ENCODE data around the gene DGCR2. TPM values are rescaled to one million over a fixed set of nuclear protein-coding genes. Genes with fewer than 3 reads are reported as not detected.

Gene DGCR2
- total RNA-seq, 8 experiments from 2014 or later: 31.2 to 53.9 (median 34.0) TPM

- Histone ChIP-seq H3K4me3 (no peak overlapping the region), H3K27ac (no peak overlapping the region), H3K4me1 (replicated peaks in 1 of 2) (peaks cover 7 to 8% of the 10 kb centered on the region in 2 donors)
- in situ Hi-C loops (cut with MboI; ENCODE audit: low pct_unique_long_range_greater_than_20kb in 2 of 9, low sequenced_read_pairs in 9 of 9, unreplicated experiment in 9 of 9): no loop called here
- ATAC-seq (replicated peaks in 6 of 8): no peak
- 80 to 100% (median 100%) methylated on average over 1 to 2 of the region's 9 CpGs; no CpG with 5 or more reads in 7 of the 10 experiments for WGBS, 10 experiments
These were observed 16.8 kb upstream of the DGCR2 start for GRCh38 chr22:19139001-19139356.

- ATAC-seq (replicated peaks in 6 of 8): no peak
- in situ Hi-C loops (cut with MboI; ENCODE audit: low pct_unique_long_range_greater_than_20kb in 2 of 9, low sequenced_read_pairs in 9 of 9, unreplicated experiment in 9 of 9): no loop called here
- peaks cover 2 to 4% of the 10 kb centered on the region in 2 donors for H3K4me1 ChIP-seq (replicated peaks in 1 of 2)
- no peak overlapping the region for H3K4me3 ChIP-seq
- H3K27ac ChIP-seq: no peak overlapping the region
- 67 to 100% (median 90%) methylated on average over 1 to 4 of the region's 15 CpGs; no CpG with 5 or more reads in 6 of the 10 experiments for WGBS, 10 experiments
These were observed 16.2 kb upstream of the DGCR2 start for GRCh38 chr22:19138217-19139000.

GRCh38 chr22:19137384-19138216 lies 15.4 kb upstream of the DGCR2 start:
- no peak for ATAC-seq (replicated peaks in 6 of 8)
- 80 to 100% (median 99%) methylated on average over 1 to 4 of the region's 11 CpGs; no CpG with 5 or more reads in 4 of the 10 experiments for WGBS, 10 experiments
- in situ Hi-C loops (cut with MboI; ENCODE audit: low pct_unique_long_range_greater_than_20kb in 2 of 9, low sequenced_read_pairs in 9 of 9, unreplicated experiment in 9 of 9): no loop called here
- H3K4me3 ChIP-seq: no peak overlapping the region
- H3K4me1 ChIP-seq (replicated peaks in 1 of 2): no peaks in the 10 kb centered on the region
- H3K27ac ChIP-seq: no peak overlapping the region

GRCh38 chr22:19136915-19137314 lies 14.7 kb upstream of the DGCR2 start:
- Histone ChIP-seq H3K27ac (no peak overlapping the region), H3K4me3 (no peak overlapping the region), H3K4me1 (replicated peaks in 1 of 2) (no peaks in the 10 kb centered on the region)
- WGBS, 10 experiments: 83 to 100% (median 95%) methylated on average over 2 to 8 of the region's 10 CpGs; no CpG with 5 or more reads in 7 of the 10 experiments
- in situ Hi-C loops (cut with MboI; ENCODE audit: low pct_unique_long_range_greater_than_20kb in 2 of 9, low sequenced_read_pairs in 9 of 9, unreplicated experiment in 9 of 9): no loop called here
- ATAC-seq (replicated peaks in 6 of 8): no peak

- in situ Hi-C loops (cut with MboI; ENCODE audit: low pct_unique_long_range_greater_than_20kb in 2 of 9, low sequenced_read_pairs in 9 of 9, unreplicated experiment in 9 of 9): no loop called here
- peak in 3 of 8 experiments; percentile 8 to 15 (median 12) for ATAC-seq (replicated peaks in 6 of 8)
- 100% methylated on average over 2 of the region's 18 CpGs; no CpG with 5 or more reads in 9 of the 10 experiments for WGBS, 10 experiments
- Histone ChIP-seq H3K4me1 (replicated peaks in 1 of 2) (no peaks in the 10 kb centered on the region), H3K4me3 (no peak overlapping the region), H3K27ac (peak overlapping the region in 1 of 2 donors; percentile 19)
These were observed 12.7 kb upstream of the DGCR2 start for GRCh38 chr22:19134874-19135273.

- 60 to 100% (median 97%) methylated on average over 1 to 10 of the region's 21 CpGs; no CpG with 5 or more reads in 6 of the 10 experiments for WGBS, 10 experiments
- in situ Hi-C loops (cut with MboI; ENCODE audit: low pct_unique_long_range_greater_than_20kb in 2 of 9, low sequenced_read_pairs in 9 of 9, unreplicated experiment in 9 of 9): no loop called here
These were observed 12.1 kb upstream of the DGCR2 start for GRCh38 chr22:19134176-19134831.

GRCh38 chr22:19133561-19133960 lies 11.3 kb upstream of the DGCR2 start:
- WGBS, 10 experiments: 63 to 100% (median 100%) methylated on average over 2 to 4 of the region's 13 CpGs; no CpG with 5 or more reads in 7 of the 10 experiments
- in situ Hi-C loops (cut with MboI; ENCODE audit: low pct_unique_long_range_greater_than_20kb in 2 of 9, low sequenced_read_pairs in 9 of 9, unreplicated experiment in 9 of 9): no loop called here
- no peaks in the 10 kb centered on the region for H3K4me1 ChIP-seq (replicated peaks in 1 of 2)
- H3K4me3 ChIP-seq: no peak overlapping the region
- H3K27ac ChIP-seq: peak overlapping the region in 1 of 2 donors; percentile 6
- ATAC-seq (replicated peaks in 6 of 8): no peak

More at GRCh38 chr22:19134176-19134831, 12.1 kb upstream of the DGCR2 start:
- no peak overlapping the region for H3K4me3 ChIP-seq
- H3K4me1 ChIP-seq (replicated peaks in 1 of 2): no peaks in the 10 kb centered on the region
- peak overlapping the region in 1 of 2 donors; percentile 19 for H3K27ac ChIP-seq
- peak in 4 of 8 experiments; percentile 11 to 33 (median 24) for ATAC-seq (replicated peaks in 6 of 8)

GRCh38 chr22:19132693-19133400 lies 10.6 kb upstream of the DGCR2 start:
- 100% methylated on average over 1 of the region's 9 CpGs; no CpG with 5 or more reads in 9 of the 10 experiments for WGBS, 10 experiments
- no peak overlapping the region for H3K27ac ChIP-seq
- in situ Hi-C loops (cut with MboI; ENCODE audit: low pct_unique_long_range_greater_than_20kb in 2 of 9, low sequenced_read_pairs in 9 of 9, unreplicated experiment in 9 of 9): no loop called here

GRCh38 chr22:19132153-19132552 lies 9.9 kb upstream of the DGCR2 start:
- Histone ChIP-seq H3K4me1 (replicated peaks in 1 of 2) (no peaks in the 10 kb centered on the region), H3K27ac (peak overlapping the region in 1 of 2 donors; percentile 30), H3K4me3 (no peak overlapping the region)
- peak in 1 of 8 experiments; percentile 6 for ATAC-seq (replicated peaks in 6 of 8)
- 80 to 93% (median 88%) methylated on average over 1 to 16 of the region's 20 CpGs; no CpG with 5 or more reads in 7 of the 10 experiments for WGBS, 10 experiments
- in situ Hi-C loops (cut with MboI; ENCODE audit: low pct_unique_long_range_greater_than_20kb in 2 of 9, low sequenced_read_pairs in 9 of 9, unreplicated experiment in 9 of 9): no loop called here

More at GRCh38 chr22:19132693-19133400, 10.6 kb upstream of the DGCR2 start:
- peak in 4 of 8 experiments; percentile 8 to 23 (median 13) for ATAC-seq (replicated peaks in 6 of 8)
- Histone ChIP-seq H3K4me3 (no peak overlapping the region), H3K4me1 (replicated peaks in 1 of 2) (no peaks in the 10 kb centered on the region)

- H3K4me3 ChIP-seq: no peak overlapping the region
- ATAC-seq (replicated peaks in 6 of 8): no peak
- no peaks in the 10 kb centered on the region for H3K4me1 ChIP-seq (replicated peaks in 1 of 2)
- H3K27ac ChIP-seq: peak overlapping the region in 1 of 2 donors; percentile 30
- in situ Hi-C loops (cut with MboI; ENCODE audit: low pct_unique_long_range_greater_than_20kb in 2 of 9, low sequenced_read_pairs in 9 of 9, unreplicated experiment in 9 of 9): no loop called here
- WGBS, 10 experiments: 80 to 100% (median 97%) methylated on average over 1 to 16 of the region's 19 CpGs; no CpG with 5 or more reads in 2 of the 10 experiments
These were observed 9.4 kb upstream of the DGCR2 start for GRCh38 chr22:19131685-19132015.

- Histone ChIP-seq H3K4me1 (replicated peaks in 1 of 2) (no peaks in the 10 kb centered on the region), H3K4me3 (no peak within 1 kb of the TSS), H3K27ac (peak within 1 kb of the TSS in 1 of 2 donors; percentile 30)
- ATAC-seq (replicated peaks in 6 of 8): no peak
- 60 to 93% (median 86%) methylated on average over 2 to 8 of the region's 27 CpGs; no CpG with 5 or more reads in 4 of the 10 experiments for WGBS, 10 experiments
- in situ Hi-C loops (cut with MboI; ENCODE audit: low pct_unique_long_range_greater_than_20kb in 2 of 9, low sequenced_read_pairs in 9 of 9, unreplicated experiment in 9 of 9): no loop called here
These were observed 8.9 kb upstream of the DGCR2 start, which contains the start of gene TSSK2 for GRCh38 chr22:19130959-19131684. TSSK2 (plus strand) TSS chr22:19131308; CDS start chr22:19131400, 92 bp downstream.

Data from motor neuron (in vitro differentiated cells).